CD4-positive, alpha-beta T cell treated with Interleukin-2 at 100 ng/mL for 4 hours (primary cell): Measurements from ENCODE around the gene CBFA2T2.

Experiments
- DNase-seq: peaks from one replicate; pipeline ENCODE4 v3.0.0-alpha.2; 2020; ENCODE audit warnings: low spot score

Gene CBFA2T2

DNA sequence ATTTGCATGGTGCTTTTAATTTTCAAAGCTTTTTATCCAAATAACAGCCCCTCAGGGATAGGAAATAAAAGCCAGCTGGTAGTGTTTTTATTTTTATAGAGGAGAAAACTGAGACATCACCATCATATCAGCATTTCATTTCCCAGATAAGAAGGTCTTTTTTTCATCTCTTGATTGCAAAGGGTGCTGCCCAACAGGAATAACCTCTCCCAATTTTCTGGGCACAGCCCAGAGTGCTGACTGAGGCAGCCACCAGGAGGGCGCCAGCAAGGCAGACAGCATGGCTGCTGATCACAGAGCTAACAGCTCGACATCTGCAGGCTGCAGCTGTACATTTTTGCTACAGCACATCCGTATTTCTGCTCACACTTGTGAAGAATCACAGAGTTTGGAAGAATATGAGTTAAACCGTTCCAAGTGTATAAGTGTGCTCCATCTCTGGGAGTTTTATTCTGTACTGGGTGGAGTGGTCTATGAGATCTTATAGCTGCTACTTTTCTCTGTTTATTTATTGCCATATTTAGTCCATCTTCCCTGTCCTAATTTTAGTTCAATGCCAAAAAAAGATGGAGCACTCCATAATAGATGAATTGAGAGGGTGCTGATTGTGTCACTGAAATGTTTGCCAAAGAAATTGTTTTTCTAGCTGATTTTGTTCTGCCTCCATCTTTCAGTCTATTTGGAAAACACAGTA lies 86.7 kb downstream of the CBFA2T2 start:
- DNase-seq: no peak

DNA sequence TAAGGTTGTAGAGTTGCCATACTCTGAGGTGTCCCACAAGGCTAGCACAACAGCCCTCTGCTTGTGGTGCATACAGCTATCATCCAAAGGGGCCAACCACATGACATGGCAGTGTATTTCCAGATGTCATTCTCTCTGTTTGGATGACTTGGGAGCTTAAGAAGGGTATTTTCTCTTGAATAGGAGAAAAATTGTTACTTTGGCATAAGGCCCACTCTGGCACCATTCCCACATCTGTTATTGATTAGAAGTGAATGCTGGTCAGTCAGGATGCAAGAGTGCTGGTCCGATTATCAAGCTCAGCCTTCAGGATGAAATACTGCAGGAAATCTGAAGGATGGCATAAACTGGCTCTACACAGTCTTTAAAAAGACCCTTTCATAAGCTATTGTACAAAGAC lies 88.6 kb downstream of the CBFA2T2 start:
- DNase-seq: no peak

DNA sequence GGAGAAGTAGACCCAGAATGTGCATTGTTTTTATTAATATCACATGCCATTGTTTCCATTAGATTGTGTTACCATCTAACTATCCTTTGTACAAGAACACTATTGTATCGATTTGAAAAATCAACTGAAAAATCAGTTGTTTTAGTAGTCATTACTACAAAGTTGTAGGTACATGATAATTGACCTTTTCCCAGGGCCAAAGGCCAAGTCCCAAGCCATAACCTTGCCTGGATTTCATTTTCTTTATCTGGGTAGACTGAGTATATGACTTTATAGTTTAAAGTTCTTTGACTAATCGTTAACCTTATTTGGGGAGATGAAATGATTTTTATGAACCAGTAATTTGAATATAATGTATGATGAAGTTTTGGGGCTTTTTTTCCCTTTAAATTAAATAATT lies 93.2 kb downstream of the CBFA2T2 start:
- no peak for DNase-seq

DNA sequence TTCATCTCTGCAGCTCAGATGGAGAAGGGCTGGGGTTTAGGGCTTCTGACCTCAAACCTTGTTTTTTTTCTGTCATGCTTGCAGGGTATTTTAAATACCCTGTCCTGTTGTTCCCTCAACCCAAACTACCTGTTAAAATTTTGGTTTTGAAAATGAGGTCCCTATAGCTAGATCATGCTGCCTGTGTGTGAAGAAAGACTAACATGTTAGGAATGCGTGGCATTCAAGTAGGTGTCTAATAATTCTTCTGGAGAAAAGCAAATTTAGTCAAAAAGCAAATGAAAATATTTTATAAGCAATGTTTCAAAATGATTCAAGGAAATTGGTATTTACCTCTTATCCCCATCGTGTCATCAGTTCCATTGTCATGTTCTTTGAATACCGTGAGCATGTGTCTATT lies 95.1 kb downstream of the CBFA2T2 start:
- DNase-seq: no peak

DNA sequence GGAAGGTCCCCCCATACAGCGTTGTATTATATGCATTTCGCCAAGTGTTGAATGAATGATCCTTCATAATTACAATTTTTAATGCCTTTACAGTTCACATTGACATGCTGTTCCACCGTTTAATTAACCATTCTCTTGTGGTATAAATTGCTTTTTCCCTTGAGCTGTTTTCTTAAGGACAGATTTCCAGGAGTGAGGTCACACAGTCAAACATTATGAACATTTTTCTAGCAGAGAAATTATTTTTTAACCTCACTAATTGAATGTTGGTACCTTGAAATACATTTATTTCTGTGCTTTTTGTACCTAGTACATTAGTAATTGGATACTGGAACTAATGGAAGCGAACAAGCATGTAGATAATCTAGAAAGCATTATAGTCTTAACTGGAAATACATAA lies 95.5 kb downstream of the CBFA2T2 start:
- no peak for DNase-seq

DNA sequence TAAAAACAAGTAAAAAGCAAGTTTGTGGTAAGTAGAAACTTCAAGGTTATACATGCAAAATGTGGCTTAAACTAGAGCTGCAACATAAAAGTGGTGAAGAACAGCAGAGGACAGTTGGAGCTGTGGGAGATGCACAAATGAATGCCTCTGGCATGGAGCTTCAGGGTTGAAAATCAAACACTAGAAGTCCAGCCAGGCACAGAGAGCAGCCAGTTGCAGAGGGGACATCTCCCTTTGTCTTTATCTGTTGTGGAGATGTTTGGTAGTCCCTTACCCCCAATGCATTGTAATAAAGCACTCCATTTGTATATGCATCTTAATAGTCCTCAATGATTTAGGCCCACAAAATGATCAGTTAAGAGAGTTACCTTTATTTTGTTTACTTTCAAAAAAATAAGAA lies 99.2 kb downstream of the CBFA2T2 start:
- no peak for DNase-seq

DNA sequence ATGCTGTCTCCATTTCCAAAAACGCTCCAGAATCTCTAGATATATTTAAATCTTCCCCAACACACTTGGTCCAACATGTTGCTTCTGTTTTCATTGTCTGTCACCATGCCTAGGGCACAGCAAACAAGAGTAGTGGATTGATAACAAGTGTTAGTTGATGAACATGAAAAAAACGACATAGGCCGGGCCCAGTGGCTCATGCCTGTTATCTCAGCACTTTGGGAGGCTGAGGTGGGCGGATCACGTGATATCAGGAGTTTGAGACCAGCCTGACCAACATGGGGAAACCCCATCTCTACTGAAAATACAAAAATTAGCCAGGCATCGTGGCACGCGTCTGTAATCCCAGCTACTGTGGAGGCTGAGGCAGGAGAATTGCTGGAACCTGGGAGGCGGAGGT lies 102.0 kb downstream of the CBFA2T2 start:
- DNase-seq: peak; percentile 51

DNA sequence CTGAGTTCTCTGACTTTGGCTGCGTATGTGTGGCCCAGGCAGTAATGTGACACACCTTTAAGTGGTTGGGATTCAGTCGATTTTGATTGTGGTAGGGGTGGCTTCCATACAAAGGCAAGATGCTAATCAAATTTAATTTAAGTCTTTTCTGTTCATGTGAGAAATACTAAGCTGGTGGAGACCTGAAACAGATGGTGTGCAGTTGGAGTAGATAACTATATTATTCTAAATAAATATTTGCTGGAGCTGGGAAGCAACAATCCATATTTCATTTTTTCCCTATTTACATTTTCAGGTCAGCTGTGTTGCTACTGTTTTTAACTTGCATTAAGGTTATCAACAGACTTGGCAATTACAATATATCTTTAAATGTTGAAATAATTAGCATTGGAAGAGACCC lies 104.8 kb downstream of the CBFA2T2 start:
- no peak for DNase-seq

DNA sequence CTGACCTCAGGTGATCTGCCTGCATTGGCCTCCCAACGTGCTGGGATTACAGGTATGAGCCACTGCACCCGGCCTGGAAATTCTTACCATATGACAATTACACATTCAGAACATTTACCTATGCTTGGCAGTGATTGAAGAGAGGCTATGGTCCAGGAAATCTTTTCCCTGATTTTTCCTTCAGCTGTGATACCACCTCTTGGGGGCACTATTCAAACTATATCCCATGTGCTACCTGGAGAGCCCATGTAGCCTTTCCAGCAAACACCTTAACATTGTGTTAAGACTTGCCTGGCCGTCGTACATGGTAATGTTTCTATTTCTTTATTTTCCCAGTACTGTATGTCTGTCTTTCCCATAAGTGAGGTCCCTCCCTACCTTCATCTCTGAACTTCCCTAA lies 110.5 kb downstream of the CBFA2T2 start:
- DNase-seq: no peak

DNA sequence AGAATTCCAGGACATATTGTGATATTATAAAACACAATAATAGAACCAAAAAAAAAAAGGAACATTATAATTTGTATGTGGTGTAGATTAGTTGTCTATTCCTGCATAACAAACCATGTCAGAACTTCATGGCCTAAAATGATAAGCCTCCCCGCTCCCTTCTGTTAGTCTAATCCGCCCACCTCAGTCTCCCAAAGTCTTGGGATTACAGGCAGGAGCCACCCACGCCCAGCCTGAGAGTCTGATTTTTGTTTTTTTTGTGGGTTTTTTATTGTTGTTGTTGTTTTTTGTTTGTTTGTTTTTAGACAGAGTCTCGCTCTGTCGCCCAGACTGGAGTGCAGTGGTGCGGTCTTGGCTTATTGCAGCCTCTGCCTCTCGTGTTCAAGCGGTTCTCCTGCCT lies 111.1 kb downstream of the CBFA2T2 start:
- no peak for DNase-seq

DNA sequence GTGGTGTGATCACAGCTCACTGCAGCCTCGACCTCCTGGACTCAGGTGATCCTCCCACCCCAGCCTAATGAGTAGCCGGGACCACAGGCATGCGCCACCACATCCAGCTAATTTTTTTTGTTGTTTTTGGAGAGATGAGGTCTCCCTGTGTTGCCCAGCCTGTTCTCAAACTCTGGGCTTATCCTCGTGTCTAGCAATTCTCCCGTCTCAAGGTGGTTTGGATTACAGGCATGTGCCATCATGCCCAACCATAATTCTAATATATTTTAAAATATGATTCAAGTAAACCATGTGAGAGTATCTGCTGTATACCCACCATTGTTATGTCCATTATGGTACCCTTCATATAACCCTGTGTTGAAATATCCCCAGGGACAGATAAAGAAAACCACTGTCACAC lies 112.0 kb downstream of the CBFA2T2 start:
- DNase-seq: no peak

DNA sequence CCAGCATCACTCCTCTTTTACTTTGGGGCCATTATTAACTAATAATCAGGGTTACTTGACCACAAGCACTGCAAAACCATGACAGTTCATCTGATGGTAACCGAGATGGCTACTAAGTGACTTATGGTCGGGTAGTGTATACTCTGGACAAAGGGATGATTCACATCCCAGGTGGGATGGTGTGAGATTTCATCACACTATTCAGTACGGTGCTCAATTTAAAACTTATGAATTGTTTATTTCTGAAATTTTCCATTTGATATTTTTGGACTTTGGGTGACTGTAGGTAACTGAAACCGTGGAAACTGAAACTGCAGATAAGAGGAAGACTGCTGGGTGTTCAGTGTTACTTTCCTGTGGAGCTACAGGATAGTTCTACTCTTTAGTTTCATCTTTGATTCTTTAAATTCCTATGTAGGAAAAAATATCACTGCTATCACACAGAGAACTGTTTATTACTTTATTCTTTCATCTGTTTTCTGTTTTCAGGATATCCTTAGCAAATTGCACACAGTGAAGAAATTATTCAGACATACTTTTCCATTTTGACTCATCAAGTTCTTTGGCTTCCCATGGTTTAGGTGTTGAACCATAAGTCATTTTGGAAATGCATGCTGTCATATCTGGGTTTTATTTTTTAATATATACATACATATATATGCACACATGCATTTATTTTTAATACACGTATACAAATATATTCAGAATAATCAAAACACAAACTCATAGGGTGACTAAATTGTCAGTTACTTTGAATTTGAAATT lies 113.1 kb downstream of the CBFA2T2 start:
- no peak for DNase-seq

DNA sequence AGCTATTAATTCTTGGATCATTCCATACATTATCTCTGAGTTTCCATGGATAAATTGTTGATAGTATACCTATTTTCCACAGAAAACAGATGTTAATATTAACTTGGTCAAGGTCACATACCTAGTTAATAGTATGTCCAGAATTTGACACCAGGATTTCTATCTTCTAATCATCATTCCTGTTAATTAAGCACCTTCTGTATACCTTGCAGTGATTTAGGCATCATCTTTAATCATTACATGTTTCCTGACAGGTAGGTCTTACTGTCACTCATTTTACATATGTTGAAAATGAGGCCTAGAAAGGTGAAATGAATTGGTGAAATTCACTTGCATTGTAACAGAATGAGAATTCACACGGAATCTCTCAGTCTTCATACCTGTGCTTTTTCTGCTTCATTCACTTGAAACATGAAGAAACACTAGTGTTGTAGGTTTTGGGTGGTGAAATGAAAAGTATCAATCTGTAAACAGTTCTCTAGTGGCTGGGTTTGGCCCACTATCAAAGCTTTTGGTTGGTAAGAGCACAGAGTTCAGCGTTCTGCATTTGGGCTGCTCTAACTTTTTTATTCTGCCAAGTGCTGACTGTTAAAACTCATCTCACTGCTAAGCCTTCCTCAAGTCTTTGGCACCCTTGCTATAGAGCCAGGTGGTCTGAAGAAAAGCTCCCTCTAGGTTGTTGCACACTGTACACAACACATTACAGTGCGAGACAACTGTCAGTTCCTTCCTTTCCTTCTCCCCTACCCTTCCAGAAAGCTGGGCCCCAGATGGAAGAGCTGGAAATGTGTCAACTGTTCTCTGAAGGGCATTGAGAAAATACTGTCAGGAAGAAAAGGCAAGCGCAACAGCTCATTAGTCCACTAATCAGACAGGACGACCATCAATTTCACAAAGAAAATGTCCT lies 114.4 kb downstream of the CBFA2T2 start:
- no peak for DNase-seq

DNA sequence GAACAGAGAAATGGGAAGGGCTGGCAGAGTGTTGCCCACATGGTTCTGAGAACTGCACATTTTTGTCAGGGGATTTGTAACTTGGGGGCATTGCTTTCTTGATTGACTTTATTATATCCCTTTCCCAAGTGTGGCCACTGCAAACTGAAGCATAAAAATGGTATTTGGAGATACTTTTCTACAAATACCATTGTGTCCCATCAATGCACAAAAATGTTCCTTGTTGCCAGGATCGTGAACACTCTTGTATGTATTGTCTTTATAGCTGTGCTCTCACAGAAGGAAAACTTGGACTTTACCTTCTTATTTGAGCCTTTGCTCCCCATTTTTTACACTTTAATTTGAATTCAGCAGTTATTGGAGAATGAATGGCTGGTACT lies 115.1 kb downstream of the CBFA2T2 start:
- DNase-seq: no peak

DNA sequence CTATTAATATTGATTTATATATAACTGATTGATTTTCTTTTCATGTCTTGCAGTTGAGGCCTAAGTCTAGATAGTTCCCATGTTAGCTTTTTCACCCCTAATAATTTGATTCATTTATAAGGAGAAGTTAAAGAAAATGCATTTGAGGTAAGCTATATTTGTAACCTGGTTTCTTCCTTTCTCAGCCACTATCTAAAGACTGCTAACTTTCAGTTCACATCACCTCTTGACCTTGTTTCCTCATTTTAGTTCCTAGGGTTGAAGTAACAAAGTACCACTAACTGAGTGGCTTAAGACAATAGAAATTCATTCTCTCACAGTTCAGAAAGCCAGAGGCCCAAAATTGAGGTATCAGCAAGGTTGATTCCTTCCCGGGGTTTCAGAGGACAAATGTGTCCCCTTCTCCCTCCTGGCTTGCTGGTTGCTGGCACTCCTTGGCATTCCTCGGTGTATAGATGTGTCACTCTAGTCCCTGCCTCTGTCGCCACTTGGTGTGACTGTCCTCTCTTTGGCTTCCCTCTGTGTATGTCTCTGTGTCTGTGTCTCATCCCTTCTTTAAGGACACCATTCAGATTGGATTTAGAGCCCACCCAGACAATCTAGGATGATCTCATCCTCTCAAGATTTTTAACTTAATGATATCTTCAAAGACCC lies 116.3 kb downstream of the CBFA2T2 start:
- DNase-seq: no peak

DNA sequence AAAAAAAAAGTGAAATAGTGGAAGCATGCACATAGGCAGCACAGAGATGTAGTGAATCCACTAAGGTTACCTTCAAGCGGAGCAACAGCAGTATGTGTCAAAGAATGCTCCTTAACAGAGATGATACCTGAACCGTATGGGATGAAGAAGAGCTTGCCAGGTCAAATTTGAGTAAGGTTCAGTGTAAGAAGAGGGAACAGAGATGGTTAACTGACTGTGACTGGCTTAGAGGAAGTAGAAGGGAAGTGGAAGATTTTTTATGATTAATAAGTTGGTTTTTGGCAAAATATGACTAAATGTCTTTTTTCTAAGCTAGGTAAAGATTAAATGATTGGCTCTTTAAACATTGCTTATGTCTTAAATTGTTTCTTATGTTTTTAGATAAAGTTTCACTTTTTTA lies 119.6 kb downstream of the CBFA2T2 start:
- DNase-seq: no peak

DNA sequence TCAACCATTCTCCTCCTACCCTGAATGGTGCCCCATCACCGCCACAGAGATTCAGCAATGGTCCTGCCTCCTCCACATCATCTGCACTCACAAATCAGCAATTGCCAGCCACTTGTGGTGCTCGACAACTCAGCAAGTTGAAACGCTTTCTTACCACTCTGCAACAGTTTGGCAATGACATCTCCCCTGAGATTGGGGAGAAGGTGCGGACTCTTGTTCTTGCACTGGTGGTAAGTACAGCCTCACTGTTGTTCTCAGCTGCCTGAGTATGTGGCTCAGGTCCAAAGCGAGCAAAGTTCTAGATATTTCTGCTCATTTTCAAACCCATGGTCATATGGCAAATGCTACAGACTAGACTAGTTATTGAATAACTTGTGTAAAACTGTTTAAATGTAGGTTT lies 121.2 kb downstream of the CBFA2T2 start:
- no peak for DNase-seq

DNA sequence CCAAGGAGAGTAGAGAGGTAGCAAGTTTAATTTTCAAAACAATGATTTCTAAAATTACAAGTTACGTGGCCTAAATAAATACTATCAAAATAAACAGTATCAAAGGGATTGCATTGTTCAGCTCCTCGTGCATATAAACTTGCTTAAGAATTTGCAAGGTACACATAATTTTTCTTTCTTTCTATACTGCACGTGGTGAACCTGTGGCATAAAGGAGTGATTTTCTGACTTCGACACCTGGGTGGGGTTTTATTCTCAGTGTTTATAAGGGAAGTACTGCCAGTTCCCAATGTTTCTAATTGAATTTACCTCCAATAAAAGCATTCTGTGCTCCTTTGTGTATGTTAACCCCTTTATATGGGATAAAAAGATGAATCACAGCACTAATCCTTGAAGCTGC lies 122.1 kb downstream of the CBFA2T2 start:
- no peak for DNase-seq

DNA sequence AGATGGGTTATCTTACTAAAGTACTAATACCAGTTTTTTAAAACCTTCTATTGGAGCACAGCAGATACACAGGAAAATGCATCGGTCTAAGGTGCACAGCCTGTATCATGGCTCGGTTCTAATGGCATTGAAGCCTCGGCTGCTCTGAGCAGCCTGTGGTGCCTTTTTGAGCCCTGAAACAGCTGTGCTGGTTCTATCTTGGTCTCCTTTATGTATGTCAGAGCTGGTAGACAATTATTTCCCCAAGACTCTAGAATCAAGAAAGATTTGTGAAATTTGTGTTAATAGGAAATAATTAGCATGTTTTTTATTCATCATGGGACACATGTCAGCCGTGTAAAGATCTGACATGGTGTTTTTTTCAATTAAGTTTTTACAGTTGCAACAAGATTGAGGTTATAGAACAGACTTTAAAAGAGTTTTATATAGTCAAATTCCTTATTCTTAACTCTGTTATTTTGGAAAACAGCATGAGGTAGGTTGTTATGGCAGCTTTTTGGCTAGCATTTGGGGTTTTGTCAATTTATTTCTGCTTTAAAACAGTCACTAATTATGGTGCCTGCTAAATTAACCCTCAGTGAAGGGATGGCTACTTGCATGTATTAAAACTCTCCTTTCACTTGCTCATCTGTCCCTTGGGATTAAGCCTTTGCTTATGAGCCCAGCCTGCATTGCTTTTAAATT lies 132.0 kb downstream of the CBFA2T2 start:
- no peak for DNase-seq

DNA sequence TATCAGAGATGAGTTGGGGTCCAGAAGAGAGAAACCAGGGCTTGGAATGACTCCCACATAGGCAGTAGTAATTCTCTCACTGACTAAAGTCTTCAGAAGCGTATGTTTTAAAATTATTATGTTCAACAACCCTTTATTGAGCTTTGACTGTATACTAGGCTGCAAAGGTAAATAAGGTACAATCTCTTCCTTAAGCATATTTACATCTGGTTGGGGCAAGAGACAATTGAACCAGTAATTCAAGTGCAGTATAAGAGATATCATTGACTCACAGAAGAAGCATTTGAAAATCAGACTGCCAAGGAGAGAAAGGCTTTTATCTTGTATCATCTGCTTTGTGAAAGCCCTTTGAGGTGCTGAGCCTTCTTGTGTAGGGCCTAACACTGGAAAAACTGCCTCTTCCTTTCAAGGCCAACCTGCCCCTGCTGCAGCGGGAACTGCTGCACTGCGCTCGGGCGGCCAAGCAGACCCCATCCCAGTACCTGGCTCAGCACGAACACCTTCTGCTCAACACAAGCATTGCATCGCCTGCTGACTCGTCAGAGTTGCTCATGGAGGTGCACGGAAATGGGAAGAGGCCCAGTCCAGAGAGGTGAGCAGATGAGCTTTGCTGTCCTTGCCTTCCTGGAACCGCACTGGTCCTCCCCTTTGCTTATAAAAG lies 132.9 kb downstream of the CBFA2T2 start:
- DNase-seq: no peak

DNA sequence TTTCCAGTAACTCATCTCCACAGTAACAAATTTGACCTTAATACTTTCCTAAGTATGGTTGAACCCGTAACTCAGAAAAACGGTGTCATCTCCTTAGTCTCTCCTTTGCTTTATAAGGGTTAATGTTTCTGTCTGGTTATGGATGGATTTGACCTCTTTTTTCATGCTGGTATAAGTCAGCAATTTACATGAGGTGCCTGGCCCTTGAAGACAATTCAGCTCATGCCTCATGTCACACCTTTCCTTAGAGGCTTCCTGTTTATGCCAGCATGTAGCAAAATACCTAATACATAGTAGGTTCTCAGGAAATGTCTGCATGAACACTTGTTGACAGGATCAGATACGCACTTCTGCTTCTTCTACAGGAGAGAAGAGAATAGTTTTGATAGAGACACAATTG lies 134.5 kb downstream of the CBFA2T2 start:
- peak; percentile 33 for DNase-seq
